ENCODE data around the gene B3GNT2.

Gene B3GNT2

DNA sequence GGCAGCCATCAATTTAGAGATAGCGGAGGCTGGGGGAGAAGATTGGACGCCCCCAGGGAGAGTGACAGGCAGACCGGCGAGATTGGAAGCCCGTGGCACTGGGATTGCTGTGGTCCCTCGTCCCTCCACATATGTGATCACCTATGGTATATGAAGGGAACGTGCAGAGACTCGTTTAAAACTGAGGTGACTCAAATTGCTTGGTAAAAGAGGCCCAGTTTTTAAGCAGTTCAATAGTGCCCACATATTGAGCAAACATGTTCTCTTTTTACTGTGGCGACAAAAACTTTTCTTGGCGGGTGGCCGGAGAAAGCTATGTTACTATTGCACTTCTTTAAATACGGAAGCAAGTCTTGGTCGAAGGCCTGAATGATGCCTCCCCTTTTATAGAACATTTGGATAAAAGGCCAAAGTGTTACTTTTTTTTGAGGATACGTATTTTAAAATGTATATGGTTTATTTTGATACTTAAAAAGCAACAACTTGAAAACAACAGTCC lies 9.1 kb downstream of the B3GNT2 start:
- DNase-seq (ENCODE audit: low spot score) = no peak
- FAIRE-seq = no peak

DNA sequence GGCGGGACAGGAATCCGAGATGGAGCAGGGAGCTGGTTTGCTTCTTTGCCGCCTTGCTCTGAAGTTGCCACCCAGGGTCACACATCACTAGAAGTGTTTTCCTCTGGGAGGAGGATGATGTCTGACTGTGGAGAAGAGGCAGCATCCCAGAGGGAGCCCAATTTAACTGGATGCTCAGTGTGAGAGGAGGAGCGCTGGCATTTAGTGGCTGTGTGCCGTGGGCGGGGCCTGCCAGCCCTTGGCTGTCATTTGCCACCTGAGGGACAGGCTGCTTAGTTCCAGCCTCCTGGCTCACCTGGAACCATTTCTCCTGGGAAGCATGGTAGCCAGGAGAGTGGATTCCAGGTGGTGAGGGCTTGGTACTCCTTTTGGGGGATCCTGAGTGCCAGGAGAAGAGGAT lies 9.6 kb downstream of the B3GNT2 start:
- no peak for FAIRE-seq
- no peak for DNase-seq (ENCODE audit: low spot score)

DNA sequence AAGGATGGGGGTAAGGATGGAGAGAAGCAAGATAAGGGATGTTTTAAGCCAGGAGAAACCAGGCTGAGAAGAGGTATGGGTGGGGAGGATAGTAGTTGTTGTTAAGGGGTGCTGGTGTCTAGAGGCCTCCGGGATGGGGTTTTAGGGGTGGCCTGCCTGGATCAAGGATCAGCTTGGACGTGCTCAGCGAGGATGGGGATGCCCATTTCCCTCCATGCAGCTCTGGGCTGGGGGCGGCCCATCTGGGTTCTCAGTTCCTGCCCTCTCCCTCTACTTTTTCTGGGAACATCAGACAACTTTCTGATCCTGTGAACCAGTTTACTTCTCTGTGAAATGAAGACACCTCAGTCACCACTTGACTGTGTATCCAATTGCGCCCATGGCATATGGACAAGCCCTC lies 10.1 kb downstream of the B3GNT2 start:
- no peak for FAIRE-seq
- DNase-seq (ENCODE audit: low spot score) = no peak

DNA sequence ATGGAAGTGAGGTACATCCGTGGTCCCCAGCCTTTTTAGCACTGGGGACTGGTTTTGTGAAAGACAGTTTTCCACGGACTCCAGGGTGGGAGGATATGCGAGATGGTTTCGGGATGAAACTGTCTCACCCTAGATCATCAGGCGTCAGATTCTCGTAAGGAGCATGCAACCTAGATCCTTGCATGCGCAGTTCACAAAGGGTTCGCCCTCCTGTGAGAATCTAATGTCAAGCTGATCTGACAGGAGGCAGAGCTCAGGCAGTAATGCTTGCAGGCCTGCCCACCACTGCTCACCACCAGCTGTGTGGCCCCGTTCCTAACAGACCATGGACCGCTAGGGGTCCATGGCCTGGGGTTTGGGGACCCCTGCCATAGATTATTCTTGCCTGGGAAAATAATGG lies 11.6 kb downstream of the B3GNT2 start:
- no peak for FAIRE-seq

DNA sequence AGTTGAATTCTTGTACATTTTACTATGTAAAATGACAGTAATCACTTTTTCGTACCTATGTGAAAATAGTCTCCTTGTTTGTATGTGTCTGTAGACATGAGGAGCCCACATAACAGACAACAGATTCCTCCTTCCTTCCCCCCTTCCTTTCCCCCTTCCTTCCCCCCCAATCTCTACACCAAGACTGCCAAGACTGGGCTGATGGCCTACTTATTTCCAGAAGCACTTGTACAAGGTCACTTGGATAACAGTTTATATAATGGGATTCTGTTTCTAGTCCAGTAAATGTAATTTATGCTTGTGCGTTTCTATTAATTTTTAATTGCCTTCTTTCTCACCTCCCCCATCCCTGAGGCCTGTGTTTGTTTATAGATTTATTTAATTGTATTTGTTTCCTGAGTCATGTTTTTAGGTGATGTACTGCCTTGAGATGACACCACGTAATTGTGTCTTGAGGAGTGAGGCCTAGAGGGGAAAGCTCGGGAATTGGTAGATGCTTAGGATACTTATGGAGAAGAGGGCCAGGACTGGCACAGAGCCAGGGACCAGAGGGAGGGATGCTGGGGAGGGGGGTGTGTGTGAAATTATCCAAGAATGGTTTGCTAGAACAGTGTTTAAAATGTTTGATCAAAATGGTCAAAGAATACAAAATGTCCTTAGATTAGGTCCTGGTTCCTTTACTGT lies 12.3 kb downstream of the B3GNT2 start:
- no peak for FAIRE-seq

More for the DNA sequence above, 11.6 kb downstream of the B3GNT2 start:
- DNase-seq (ENCODE audit: low spot score) = no peak

DNA sequence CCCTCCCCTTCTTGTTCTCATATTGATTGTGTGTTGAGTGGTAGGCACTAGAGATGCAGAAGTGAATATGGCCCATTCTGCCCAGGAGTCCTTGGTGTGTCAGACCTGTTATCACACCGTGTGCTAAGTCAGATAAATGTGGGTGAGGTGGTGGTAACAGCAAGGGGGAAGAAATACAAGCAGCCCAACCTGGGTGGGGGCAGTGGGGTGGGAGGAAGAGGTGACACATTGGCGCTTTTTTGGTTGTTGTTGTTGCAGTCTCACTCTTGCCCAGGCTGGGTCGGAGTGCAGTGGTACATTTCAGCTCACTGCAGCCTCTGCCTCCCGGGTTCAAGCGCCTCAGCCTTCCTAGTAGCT lies 12.8 kb downstream of the B3GNT2 start:
- FAIRE-seq (no peak), DNase-seq (ENCODE audit: low spot score) (no peak)

More for the DNA sequence above, 12.3 kb downstream of the B3GNT2 start:
- DNase-seq (ENCODE audit: low spot score) = no peak

DNA sequence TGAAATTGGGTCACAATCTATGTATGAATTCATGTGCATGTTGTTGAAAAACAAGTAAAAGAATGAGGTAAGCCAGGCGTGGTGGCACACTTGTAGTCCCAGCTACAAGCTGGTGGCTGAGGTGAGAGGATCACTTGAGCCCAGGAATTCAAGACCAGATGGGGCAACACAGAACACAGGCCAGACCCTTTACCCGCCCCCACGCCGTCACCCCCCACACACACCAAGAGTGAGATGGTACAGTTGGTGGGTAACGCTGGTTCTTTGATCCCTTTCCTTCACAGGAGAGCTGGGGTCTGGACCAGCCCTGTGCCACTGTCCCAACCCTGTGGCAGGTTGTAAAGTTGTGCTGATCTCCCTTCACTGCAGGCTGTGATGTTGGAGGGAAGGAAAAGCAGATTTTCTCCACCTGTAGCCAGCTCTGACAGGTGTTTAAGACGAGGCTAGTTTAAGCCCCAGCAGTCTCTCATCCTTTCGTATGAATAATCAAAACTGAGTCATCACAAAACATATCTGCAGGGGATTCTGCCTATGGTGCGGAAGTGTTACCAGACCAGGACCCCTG lies 13.6 kb downstream of the B3GNT2 start:
- DNase-seq (ENCODE audit: low spot score) = no peak
- no peak for FAIRE-seq

DNA sequence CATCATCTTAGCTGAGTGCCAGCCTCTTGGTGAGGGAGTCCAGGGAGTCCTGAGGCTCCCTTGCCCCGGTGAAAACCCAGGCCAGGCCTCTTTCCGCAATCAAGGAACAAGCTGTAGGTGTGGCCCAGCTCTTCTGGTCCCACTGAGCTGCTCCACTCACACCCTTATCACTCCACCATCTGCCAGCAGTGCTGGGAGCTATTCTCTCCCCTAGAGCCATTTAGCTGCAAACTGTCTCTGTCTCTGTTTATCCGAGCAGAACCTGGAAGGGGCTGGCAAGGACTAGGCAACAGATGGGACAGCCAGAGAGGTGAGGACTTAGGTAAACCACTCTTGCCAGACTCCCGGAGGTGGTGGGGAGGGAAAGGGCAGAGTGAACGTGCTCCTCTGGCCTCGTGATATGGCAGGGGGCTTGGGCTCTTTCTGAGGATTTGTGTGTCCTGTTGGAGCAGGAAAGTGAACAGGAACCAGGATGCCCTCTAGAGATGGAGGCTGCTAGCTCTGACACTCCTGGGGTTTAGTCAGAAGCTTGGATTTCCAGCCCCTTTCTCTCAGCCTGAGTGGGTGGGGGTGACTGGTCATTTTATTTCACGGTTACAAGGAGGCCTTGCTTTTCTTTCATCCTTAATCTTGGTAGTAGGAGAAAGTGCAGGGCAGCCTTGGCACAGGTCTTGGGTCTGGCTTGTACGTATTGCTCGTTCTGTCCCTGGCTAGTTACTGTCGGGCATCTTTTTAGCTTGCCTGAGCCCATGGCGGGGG lies 19.6 kb downstream of the B3GNT2 start:
- no peak for DNase-seq (ENCODE audit: low spot score)

DNA sequence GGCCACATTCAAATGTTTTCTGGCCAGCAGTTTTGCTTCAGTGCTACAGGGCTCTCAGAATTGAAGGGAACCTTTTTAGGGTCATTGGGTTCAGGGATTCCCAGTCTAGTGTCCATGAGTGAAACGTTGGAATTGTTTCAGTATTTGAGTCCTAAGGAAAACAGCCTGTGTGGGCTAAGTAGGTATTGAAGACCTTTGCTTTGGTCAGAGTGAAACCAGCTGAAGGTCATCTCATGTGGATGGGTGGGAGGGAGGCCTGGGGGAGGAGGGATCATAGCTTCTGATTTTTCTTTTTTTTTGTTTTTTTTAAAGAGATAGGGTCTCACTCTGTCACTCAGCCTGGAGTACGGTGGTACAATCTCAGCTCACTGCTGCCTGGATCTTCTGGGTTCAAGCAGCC lies 20.2 kb downstream of the B3GNT2 start:
- FAIRE-seq (no peak), DNase-seq (ENCODE audit: low spot score) (no peak)

More for the DNA sequence above, 19.6 kb downstream of the B3GNT2 start:
- FAIRE-seq = no peak

DNA sequence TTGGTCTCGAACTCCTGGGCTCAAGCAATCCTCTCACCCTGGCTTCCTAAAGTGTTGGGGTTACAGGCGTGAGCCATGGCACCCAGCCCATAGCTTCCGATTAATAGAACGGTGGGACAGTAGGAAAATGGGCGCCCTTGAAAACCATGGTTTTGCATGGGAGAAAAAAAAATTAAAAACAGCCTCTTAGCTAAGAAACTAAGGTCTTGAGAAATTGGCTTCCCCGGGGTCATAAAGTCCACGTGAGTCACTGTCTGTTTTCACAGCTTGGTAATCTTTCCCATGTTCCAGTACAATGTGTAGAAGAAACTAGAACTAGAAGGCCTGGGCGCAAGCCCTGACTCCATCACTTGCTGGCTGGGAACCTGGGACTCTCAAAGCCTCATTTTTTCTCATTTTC lies 20.7 kb downstream of the B3GNT2 start:
- FAIRE-seq = no peak
- DNase-seq (ENCODE audit: low spot score) = no peak

DNA sequence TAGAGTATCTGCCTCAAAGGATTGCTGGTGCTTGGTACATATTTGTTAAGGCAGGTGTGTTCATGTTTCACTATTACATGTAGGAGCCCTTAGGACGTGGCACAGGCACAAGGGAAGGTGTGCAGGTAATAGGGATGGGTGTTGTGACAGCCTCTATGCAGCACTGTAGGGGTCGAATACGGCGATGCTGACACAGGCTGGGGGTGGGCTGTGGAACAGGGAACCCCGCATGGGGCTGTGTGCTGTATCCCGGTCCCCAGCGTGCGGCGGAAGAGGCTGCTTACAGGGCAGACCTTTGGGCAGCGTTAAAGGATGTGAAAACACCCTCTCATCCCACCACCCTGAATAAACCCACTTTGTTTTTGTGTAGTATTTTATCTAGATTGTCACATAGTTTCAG lies 21.5 kb downstream of the B3GNT2 start:
- no peak for DNase-seq (ENCODE audit: low spot score)
- no peak for FAIRE-seq

DNA sequence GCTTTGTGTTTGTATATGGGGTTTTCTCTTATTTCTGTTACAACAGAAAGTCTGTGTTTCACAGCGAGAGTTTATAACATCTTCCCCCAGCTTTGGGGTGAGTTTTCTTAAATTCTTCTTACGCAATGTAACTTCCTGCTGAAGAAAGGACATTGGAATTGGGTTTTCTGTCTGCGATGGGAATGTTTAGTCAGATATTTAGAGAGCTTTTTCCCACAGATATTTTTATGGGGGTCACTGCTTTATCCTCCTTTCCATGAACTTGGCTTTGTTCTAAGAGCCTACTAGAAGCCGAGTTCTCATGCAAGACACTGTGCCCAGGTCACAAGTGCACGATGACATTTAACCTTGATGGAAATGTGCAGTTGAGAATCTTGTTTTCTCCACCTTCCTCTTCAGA lies 22.1 kb downstream of the B3GNT2 start:
- DNase-seq (ENCODE audit: low spot score) = no peak

DNA sequence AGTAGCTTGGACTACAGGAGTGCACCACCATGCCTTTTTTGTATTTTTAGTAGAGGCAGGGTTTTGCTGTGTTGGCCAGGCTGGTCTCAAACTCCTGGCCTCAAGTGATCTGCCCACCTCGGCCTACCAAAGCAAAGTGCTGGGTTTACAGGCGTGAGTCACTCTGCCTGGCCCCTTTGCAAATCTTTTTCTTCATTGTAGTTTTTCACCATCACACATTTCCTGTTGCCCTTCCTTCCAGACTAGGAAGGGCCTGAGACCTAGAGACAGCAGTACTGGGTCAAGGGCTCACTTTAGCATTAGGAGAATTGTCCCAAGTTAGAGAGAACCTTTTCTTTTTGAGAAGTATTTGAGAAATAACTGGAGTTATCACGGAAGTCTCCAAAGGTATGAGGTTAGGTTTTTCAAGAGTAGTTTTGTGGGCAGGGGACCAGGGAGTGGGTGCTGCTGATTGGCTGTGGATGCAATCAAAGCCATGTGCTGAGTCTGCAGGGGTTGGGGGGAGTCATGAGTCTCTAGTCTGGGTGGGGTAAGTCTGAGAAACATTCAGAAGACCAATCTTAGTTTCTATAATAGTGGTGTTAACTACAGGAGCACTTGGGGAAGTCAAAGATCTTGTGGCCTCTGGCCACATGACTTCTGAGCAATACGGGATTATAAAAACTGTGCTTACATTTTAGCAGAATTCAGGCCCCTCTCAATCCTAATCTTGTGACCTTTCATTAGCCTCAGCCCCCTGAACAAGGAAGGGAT lies 23.7 kb downstream of the B3GNT2 start:
- no peak for FAIRE-seq
- DNase-seq (ENCODE audit: low spot score) = no peak

More for the DNA sequence above, 22.1 kb downstream of the B3GNT2 start:
- no peak for FAIRE-seq

DNA sequence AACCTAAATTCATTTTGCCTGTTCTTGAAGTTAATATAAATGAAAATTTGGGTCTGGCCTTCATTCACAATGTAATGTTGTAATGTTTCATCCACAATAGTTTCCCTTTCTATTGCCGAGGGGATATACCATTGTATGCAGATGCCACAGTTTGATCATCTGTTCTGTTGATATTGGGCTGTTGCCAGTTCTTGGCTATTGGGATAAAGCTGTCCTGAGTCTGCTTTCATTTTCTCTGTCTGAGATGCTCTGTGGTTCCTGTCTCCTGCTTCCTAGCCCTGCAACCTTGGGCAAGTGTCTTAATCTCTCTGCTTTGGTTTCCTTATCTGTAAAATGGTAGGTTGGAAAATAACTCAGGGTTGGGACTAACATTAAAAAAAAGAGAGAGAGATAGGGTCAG lies 25.2 kb downstream of the B3GNT2 start:
- FAIRE-seq (no peak), DNase-seq (ENCODE audit: low spot score) (no peak)

DNA sequence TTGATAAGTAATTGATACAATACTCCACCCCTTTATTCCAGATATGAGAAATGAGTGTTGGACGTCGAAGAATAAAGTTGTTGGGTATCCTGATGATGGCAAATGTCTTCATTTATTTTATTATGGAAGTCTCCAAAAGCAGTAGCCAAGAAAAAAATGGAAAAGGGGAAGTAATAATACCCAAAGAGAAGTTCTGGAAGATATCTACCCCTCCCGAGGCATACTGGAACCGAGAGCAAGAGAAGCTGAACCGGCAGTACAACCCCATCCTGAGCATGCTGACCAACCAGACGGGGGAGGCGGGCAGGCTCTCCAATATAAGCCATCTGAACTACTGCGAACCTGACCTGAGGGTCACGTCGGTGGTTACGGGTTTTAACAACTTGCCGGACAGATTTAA lies 26.3 kb downstream of the B3GNT2 start:
- DNase-seq (ENCODE audit: low spot score) (no peak), FAIRE-seq (no peak)

DNA sequence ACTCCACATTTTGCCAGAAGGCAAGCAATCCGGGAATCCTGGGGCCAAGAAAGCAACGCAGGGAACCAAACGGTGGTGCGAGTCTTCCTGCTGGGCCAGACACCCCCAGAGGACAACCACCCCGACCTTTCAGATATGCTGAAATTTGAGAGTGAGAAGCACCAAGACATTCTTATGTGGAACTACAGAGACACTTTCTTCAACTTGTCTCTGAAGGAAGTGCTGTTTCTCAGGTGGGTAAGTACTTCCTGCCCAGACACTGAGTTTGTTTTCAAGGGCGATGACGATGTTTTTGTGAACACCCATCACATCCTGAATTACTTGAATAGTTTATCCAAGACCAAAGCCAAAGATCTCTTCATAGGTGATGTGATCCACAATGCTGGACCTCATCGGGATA lies 26.8 kb downstream of the B3GNT2 start:
- no peak for DNase-seq (ENCODE audit: low spot score)
- FAIRE-seq = no peak

DNA sequence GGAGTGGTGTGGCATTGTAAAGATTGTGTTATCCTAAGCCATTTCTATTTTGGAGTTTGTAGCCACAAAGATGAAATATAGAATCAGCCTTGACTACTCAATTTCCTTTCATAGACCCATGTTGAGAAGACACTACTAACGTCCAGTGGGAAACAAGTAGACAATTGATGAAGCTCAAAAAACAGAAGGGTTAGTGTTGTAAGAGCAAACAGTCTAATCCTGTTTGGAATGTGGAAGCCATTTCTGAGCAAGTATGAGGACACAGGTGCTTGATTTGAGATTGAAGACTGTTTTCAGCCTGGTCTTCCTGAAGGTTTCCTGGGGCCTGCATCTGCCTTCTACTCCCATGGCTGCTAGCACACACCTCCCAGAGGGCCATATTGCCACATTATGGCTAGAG lies 29.1 kb downstream of the B3GNT2 start:
- no peak for FAIRE-seq
- no peak for DNase-seq (ENCODE audit: low spot score)

DNA sequence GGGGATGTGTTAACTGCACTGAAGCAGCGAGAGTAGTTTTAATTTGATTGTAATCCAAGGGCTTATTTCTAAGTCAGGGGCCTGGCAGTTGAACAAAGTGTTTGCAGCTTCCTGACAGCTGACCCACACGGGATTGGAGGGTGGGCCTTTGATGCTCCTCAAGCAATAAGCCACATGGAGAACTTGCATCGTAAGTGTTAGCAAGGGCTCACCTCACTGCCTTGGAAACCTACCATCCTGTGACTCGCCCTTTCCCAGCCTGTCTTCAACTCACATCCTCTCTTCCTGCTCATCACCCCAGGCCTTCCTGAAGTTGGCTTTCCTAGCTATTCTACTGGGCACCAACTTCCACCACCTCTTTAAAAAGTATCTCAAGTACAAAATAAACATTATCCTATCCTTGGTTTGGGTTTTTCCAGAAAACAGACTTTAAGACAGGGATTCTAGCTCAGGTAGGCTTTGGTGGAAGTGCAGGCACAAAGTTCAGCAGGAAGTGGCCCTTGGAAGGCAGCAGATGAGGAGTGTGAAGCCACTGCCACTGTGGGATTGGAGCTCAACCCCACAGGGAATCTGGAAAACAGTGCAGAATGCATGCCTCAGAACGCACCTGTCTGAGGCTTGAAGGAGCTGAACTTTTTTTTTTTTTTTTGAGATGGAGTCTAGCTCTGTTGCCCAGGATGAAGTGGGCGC lies 31.6 kb downstream of the B3GNT2 start:
- FAIRE-seq = no peak
- no peak for DNase-seq (ENCODE audit: low spot score)

DNA sequence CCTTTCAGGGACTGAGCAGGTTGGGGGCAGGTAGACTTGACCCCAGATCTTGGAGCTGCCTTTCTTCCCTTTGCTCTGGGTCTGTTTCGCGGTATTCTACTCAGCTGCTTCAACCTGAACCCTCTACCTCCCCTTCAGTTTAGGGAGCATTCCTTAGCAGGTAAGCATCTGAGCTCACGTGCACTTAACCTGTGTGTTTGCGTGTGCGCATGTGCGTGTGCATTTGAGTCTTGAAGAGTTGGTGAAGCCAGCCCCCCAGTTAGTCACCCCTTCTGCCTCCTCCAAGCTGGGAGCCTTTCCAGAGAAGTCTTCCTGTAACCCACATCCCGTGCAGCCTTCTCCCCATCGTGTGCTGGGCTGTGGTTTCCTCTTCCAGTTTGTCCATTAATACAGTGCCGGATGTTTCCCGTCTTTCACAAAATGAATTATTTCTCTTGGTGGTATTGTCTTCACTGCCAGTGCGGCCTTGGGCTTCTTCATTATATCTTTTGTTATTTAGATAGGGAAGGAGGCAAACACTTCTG lies 33.2 kb downstream of the B3GNT2 start:
- no peak for FAIRE-seq
- DNase-seq (ENCODE audit: low spot score) = no peak

DNA sequence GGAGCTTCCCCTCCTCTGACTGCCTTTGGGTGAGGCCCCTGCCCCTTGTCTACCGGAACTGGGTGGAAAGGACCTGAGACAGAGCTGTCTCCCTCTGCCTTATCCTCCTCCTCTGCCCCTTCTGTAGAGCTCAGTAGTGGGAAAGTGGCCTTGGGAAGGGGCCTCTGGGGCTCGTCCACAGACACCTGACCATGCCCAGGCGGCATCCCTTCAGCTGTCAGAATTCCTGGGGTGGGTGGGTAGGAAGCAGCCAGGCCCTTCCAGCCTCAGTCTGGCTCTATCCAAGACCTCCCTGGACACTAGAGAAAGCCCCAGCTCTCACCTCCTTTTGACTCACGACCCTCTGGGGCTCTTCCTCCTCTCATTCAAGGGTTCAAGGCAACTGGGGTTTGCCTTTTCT lies 35.6 kb downstream of the B3GNT2 start:
- FAIRE-seq = no peak

More for the DNA sequence above, 35.6 kb downstream of the B3GNT2 start:
- no peak for DNase-seq (ENCODE audit: low spot score)
